Heart left ventricle (tissue), 16 donors: ENCODE data around the gene PCSK1. TPM values are rescaled to one million over a fixed set of nuclear protein-coding genes. Genes with fewer than 3 reads are reported as not detected.
A peak's percentile ranks its signal among the peaks of the same experiment; 100 is the strongest.

Source experiments
- ATAC-seq, 4 donors: fragments of 200-7000 bp; cut with Tn5 transposase; one replicate each; pipeline ENCODE4 v1.9.1; 2020 to 2022; ENCODE audit warnings: moderate library complexity in 4 of 4, mild to moderate bottlenecking in 3 of 4, moderate number of reproducible peaks in 1 of 4
- DNase-seq, 5 donors: peaks; one replicate each; pipeline ENCODE4 v3.0.0-alpha.2; 2020
- H3K27ac ChIP-seq, 12 donors: fragments of 200-600 bp; sonication (generic) in 4 of 12; one replicate each; pipeline versions ENCODE4 v1.5.0 to v1.8.0; 2016 to 2022; ENCODE audit warnings: mild to moderate bottlenecking in 2 of 12
- H3K27me3 ChIP-seq, 9 donors: fragments of 200-600 bp; sonication (generic) in 2 of 9; one replicate each; pipeline versions ENCODE4 v1.5.1 to v1.8.0; 2016 to 2022; ENCODE audit warnings: mild to moderate bottlenecking in 3 of 9
- H3K36me3 ChIP-seq, 9 donors: fragments of 200-600 bp; sonication (generic) in 2 of 9; one replicate each; pipeline versions ENCODE4 v1.5.0 to v1.8.0; 2018 to 2022; ENCODE audit warnings: mild to moderate bottlenecking in 2 of 9
- H3K4me1 ChIP-seq, 12 donors: fragments of 200-600 bp; sonication (generic) in 4 of 12; one replicate each; pipeline versions ENCODE4 v1.5.0 to v1.8.0; 2016 to 2022; ENCODE audit warnings: mild to moderate bottlenecking in 3 of 12
- H3K4me3 ChIP-seq, 12 donors: fragments of 200-600 bp; sonication (generic) in 4 of 12; one replicate each; pipeline versions ENCODE4 v1.5.0 to v1.8.0; 2017 to 2022; ENCODE audit warnings: mild to moderate bottlenecking in 9 of 12, moderate library complexity in 4 of 12
- H3K9me3 ChIP-seq, 12 donors: fragments of 200-600 bp; sonication (generic) in 4 of 12; one replicate each; pipeline versions ENCODE4 v1.5.0 to v1.8.0; 2016 to 2022; ENCODE audit warnings: mild to moderate bottlenecking in 1 of 12
- CTCF ChIP-seq, 12 donors: fragments of 200-600 bp; sonication (generic) in 4 of 12; IDR thresholded peaks; one replicate each; pipeline versions ENCODE4 v1.5.0 to v1.8.0; 2018 to 2022; ENCODE audit warnings: antibody characterized with exemption in 12 of 12, mild to moderate bottlenecking in 5 of 12
- POLR2A ChIP-seq, 2 donors: fragments of 450-650 bp; IDR thresholded peaks; one replicate each; pipeline ENCODE4 v1.6.1; 2017; ENCODE audit warnings: antibody characterized with exemption in 2 of 2, mild to moderate bottlenecking in 2 of 2, moderate library complexity in 2 of 2
- WGBS, 4 donors: extraction: QIAGEN DNeasy Blood & Tissue Kit in 2 of 4; methylation state at CpG; one replicate each; pipeline versions ENCODE4 v1.1.5 to v1.1.7; 2013 to 2018; 5-methylcytosine and 5-hydroxymethylcytosine counted together
- intact Hi-C, 10 donors: fragments of 100-400 bp; cut with DNase I; formaldehyde crosslinking; loops; one replicate each; pipeline versions ENCODE4 v1.11.1 to v1.14.2; 2022
- polyA plus RNA-seq, 2 donors: library from polyadenylated mRNA; stranded (reverse); fragments of 200-250 nt; gene quantifications; one replicate each; pipeline ENCODE4 v1.2.3, GENCODE V29; 2013
- total RNA-seq, 9 donors: library from RNA; depleted of rRNA in 2 of 9; stranded (reverse); fragments of >200 nt in 2 of 9; fragmentation: NEBNext Ultra II Directional in 3 of 9; extraction: Animal tissue kit (Norgen Biotek cat#: 25700) in 3 of 9; gene quantifications; one replicate each; pipeline versions ENCODE4 v1.1.0 to v1.2.4, GENCODE V29; 2016 to 2023
- donor health status: ischemic (EF 13 %, LVEDD 7.1; RV severe dilation, severe dysfunction).
- donor health status: healthy with polysubstance abuse.
- donor health status: DM: no; HTN: yes; CAD: no.
- donor health status: DM: no; HTN: no; CAD: no.
- donor health status: ischemic (EF 25% LVEDD 6.9; RV normal size, moderate dysfunction).
- donor health status: ischemic (EF 25% LVEDD 5.7; RV mildly dilated, moderate dysfunction).
- donor health status: healthy.
- donor health status: DM: yes; HTN: yes; CAD: no.
- donor health status: ischemic (EF 35%, LVEDD 5.7; RV mildly dilated, moderate dysfunction).
- donor health status: nonischemic (EF 11% LVEDD 7.7; RV severe dilation, severe dysfunction).
- donor health status: DM: yes; HTN: yes; CAD: no.
- donor health status: PGD.
- donor health status: ischemic (EF 29% LVEDD 5.4; RV normal size, mild dysfunction).
- donor health status: nonischemic (EF 23%, LVEDD 6.1; RV moderate dilation, normal function).

The PCSK1 gene
- total and polyA plus RNA-seq, 11 donors, result 0.04 to 0.81 (median 0.40) TPM; not detected in 3

- Histone ChIP-seq H3K4me1 (peaks cover 0 to 3% (median 0%) of the 10 kb centered on the region in 12 donors), H3K36me3 (no peaks in the 10 kb centered on the region), H3K4me3 (no peak overlapping the region), H3K27ac (no peak overlapping the region), H3K9me3 (no peaks in the 10 kb centered on the region), H3K27me3 (no peaks in the 10 kb centered on the region)
- ATAC-seq (peak; percentile 76 to 93 (median 88)), DNase-seq (peak in 1 of 5 donors; percentile 18)
- intact Hi-C loops, result loop anchor here in 7 of 10 donors (1.0 to 10.0 kb wide), 7 partner anchors 256 to 820 kb away; no protein-coding TSS in a partner anchor
- WGBS, 4 donors, result 46 to 54% (median 48%) methylated on average over 6 of the region's 6 CpGs
- TF ChIP-seq CTCF (IDR thresholded peaks at IDR 0.05) (peak; percentile 30 to 68 (median 58)), POLR2A (IDR thresholded peaks at IDR 0.05) (no peak)
Measured at GRCh38 chr5:96344678-96345577, 88.1 kb downstream of the PCSK1 start.

GRCh38 chr5:96343094-96343493 lies 90.0 kb downstream of the PCSK1 start:
- no peak for DNase-seq
- intact Hi-C loops, result loop anchor here in 2 of 10 donors (5.0 to 10.0 kb wide), 3 partner anchors 342 to 822 kb away; no protein-coding TSS in a partner anchor
- H3K4me3 ChIP-seq, result no peak overlapping the region
- no peak for ATAC-seq
- peaks cover 0 to 21% (median 7%) of the 10 kb centered on the region in 12 donors for H3K4me1 ChIP-seq
- H3K27me3 ChIP-seq, result no peaks in the 10 kb centered on the region
- H3K9me3 ChIP-seq, result no peaks in the 10 kb centered on the region
- H3K27ac ChIP-seq, result no peak overlapping the region
- no peak for TF ChIP-seq CTCF (IDR thresholded peaks at IDR 0.05)
- no peak for TF ChIP-seq POLR2A (IDR thresholded peaks at IDR 0.05)
- no peaks in the 10 kb centered on the region for H3K36me3 ChIP-seq

GRCh38 chr5:96342581-96342980 lies 90.5 kb downstream of the PCSK1 start:
- no peaks in the 10 kb centered on the region for H3K9me3 ChIP-seq
- peaks cover 0 to 26% (median 8%) of the 10 kb centered on the region in 12 donors for H3K4me1 ChIP-seq
- ATAC-seq (no peak), DNase-seq (no peak)
- 87 to 93% (median 90%) methylated on average over 4 of the region's 4 CpGs for WGBS, 4 donors
- no peak overlapping the region for H3K4me3 ChIP-seq
- intact Hi-C loops, result loop anchor here in 2 of 10 donors (5.0 to 10.0 kb wide), 3 partner anchors 342 to 822 kb away; no protein-coding TSS in a partner anchor
- TF ChIP-seq POLR2A (IDR thresholded peaks at IDR 0.05), result no peak
- no peak for TF ChIP-seq CTCF (IDR thresholded peaks at IDR 0.05)
- no peaks in the 10 kb centered on the region for H3K36me3 ChIP-seq
- H3K27me3 ChIP-seq, result no peaks in the 10 kb centered on the region
- no peak overlapping the region for H3K27ac ChIP-seq

Other genes with a start within 250 kb of the PCSK1 start
- gene CAST, start 229.1 kb upstream of the PCSK1 start, total RNA-seq, result 100 to 1,000 TPM; 373 to 748 (median 549) TPM
- gene CAST, start 229.1 kb upstream of the PCSK1 start, polyA plus RNA-seq, result 100 to 1,000 TPM; 179 to 396 TPM